HG03558 (cell line): ENCODE data around the gene LAMC2.
"Not testable (repeated sequence)": the region's sequence is repeated elsewhere in the genome, so short reads cannot be mapped to it uniquely, and the experiment has no call there.

Experiments
- ATAC-seq: cut with Tn5 transposase; IDR thresholded peaks from one replicate; pipeline ENCODE4 v1.9.1; 2021; ENCODE audit warnings: moderate number of reproducible peaks; ENCODE audit not compliant: unreplicated experiment; ENCODE audit errors: extremely low read depth

Gene LAMC2

DNA sequence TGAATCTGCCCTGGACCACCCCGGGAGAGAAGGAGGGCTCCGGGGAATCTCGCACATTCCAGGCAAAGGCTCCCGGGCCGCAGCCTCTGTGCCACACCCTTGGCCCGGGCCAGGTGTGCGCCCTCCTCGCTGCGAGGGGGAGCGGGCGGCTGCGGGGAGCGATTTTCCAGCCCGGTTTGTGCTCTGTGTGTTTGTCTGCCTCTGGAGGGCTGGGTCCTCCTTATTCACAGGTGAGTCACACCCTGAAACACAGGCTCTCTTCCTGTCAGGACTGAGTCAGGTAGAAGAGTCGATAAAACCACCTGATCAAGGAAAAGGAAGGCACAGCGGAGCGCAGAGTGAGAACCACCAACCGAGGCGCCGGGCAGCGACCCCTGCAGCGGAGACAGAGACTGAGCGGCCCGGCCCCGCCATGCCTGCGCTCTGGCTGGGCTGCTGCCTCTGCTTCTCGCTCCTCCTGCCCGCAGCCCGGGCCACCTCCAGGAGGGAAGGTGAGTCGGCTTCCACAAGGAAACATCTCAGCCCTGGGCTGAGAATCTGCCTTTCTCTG, at the start of gene LAMC2:
Gene LAMC2, plus strand, starts transcription at position 324 of the 550 bp plus-strand sequence. Its CDS starts 89 bp downstream, at position 413.
- no peak for ATAC-seq

DNA sequence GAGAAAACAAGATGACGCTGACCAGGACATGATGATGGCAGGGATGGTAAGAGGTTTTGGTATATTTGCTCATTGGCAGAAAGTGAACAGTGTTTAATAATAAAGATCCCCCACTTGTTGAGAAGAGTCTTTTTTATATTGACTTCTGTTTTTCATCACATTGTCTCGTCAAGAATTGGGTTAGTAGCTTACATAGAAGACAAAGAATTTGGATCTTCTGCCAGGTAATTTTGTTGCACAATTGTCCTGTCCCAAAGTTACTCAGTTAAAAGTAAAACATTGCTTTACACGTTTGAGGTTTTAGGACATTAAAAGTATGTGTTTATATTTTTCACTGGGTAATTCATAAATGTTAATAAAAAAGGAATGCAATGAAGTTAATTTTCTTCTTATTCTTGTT, 48.3 kb upstream of the LAMC2 start:
- ATAC-seq: no peak

DNA sequence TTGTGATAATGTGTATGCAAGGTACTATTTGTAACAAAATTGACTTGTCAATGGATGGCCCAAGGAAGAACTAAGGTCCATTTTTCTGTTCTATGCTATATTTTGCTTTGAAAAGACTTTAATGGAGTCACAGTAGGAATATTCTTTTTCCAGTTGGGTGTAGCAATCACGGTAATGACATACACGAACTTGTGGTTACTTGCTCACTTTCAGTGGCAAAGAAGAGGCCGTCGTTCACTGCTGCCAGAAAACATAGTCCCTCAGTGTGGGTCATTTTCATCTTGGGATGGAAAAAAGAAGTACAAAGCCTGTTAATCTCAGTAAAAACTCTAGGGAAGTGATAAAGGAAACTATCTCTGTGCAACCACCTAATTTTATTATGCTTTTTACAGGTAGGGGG, 47.8 kb upstream of the LAMC2 start:
- ATAC-seq: no peak

DNA sequence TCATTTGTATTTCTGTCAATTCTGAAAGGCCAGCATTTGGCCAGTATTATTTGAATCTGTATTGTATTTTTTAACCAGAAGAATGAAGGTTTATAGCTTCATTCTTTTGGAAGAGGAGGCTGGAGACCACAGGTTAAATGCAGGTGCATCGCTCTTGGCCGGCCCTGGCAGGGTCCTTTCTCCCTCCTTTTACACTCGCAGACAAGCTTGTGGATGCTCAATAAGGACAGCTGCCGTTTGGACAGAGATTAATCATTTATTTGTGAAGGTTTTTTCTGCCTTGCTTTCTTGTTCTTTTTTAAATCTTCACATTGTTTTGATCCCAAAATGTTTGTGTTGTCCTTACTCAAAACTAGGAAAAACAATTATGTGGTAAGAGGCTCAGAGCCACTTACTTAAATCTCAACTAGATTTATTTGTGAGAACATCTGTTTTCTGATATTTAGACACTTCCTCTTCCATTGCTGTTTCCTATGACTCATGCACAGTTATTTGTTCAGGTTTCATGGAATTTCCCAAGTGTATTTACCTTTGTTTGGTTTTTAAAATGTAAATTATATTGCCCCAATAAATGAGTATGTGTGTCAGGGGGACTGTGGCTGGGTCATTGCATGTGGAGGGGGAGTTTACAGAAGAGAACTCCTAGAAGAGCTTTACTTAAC, 46.7 kb upstream of the LAMC2 start:
- ATAC-seq: no peak

DNA sequence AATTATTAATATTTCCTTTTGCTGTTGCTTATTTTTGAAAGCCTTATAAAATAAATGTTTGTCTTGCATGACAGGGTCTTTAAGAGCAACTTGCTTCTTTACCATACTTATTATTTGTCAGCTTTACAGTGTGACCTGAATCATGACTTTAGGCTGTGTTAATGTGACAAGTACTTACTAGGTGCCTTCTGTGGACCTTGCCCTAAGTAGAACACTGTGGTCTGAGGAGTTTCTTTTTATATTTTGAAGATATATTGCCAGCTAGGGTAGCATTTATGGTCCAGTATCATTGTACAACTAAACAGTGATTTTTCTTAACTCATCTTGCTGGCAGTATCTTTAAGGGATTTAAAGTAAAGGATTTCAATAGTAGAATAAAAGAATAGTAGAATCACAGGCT, 45.4 kb upstream of the LAMC2 start:
- no peak for ATAC-seq

DNA sequence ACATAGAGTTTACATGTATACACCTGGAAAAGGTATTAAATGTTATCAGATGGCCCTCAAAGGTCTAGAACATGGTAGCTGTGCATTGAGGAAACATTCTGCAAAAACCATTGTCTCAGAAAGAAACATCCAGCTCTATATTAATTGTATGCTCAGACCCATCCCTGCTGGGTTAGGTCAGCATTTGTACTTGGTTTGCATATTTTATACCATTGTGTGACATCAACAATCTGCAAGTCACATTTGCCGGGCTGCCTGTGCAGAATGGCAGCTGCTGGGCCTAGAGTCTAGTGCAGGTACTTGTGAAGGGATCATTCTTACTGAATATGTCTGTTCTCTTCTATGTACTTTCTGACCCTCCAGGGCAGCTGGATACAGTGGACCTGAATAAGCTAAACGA, 43.9 kb upstream of the LAMC2 start:
- no peak for ATAC-seq

DNA sequence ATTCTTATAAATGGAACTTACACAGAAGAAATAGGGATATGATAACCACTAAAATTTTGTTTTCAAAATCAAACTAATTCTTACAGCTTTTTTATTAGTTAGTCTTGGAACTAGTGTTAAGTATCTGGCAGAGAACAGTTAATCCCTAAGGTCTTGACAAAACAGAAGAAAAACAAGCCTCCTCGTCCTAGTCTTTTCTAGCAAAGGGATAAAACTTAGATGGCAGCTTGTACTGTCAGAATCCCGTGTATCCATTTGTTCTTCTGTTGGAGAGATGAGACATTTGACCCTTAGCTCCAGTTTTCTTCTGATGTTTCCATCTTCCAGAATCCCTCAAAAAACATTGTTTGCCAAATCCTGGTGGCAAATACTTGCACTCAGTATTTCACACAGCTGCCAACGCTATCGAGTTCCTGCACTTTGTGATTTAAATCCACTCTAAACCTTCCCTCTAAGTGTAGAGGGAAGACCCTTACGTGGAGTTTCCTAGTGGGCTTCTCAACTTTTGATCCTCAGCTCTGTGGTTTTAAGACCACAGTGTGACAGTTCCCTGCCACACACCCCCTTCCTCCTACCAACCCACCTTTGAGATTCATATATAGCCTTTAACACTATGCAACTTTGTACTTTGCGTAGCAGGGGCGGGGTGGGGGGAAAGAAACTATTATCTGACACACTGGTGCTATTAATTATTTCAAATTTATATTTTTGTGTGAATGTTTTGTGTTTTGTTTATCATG, 42.3 kb upstream of the LAMC2 start:
- ATAC-seq: no peak

DNA sequence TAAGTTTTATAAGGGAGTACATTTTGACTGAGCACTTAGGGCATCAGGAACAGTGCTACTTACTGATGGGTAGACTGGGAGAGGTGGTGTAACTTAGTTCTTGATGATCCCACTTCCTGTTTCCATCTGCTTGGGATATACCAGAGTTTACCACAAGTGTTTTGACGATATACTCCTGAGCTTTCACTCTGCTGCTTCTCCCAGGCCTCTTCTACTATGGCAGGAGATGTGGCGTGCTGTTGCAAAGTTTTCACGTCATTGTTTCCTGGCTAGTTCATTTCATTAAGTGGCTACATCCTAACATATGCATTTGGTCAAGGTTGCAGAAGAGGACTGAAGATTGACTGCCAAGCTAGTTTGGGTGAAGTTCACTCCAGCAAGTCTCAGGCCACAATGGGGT, 41.3 kb upstream of the LAMC2 start:
- no peak for ATAC-seq

DNA sequence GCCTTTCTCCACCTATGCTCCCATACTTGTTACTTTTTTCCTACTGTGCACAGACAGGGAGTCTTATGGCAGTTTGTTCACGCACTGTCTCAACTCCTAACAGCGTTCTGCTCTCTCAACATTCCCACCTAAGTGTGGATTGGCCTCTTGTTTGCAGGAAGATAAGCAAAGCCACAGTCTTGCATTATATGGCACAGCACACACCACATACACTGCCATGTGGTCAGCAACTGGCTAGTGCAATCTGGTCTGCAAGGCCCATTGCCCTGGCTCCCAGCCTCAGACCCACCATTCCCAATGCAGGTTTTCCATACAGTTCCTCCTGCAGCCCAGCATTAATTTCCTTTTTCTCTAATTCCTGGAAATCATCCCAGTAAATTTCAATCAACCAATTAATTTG, 38.3 kb upstream of the LAMC2 start:
- no peak for ATAC-seq

DNA sequence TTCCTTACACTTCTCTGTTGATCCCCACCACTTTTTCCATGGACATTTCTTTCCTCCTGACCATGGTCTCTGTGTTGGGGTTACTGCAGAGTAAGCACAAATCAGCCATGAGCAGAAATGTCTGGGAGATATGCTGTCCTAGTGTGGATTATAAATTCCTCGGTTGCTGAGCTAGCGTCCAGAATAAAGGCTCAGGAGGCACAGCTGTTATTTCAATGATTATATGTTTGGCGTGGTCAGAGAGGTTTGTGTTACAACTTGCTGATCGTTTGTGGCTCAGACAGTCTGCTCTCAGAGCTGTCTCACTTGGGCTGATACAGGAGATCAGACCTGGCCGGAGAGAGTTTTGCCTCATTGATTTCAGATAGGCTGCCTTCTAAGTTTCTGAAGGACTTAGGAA, 37.5 kb upstream of the LAMC2 start:
- no peak for ATAC-seq

DNA sequence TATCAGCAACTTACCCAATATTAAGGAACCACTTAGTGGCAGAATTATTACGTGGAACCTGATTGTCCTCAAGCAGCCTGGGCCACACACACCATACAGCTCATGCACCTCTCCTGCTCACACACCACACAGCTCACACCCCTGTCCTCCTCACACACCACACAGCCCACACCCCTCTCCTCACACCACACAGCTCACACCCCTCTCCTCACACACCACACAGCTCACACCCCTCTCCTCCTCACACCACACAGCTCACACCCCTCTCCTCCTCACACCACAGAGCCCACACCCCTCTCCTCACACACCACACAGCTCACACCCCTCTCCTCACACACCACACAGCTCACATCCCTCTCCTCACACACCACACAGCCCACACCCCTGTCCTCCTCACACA, 36.8 kb upstream of the LAMC2 start:
- no peak for ATAC-seq

DNA sequence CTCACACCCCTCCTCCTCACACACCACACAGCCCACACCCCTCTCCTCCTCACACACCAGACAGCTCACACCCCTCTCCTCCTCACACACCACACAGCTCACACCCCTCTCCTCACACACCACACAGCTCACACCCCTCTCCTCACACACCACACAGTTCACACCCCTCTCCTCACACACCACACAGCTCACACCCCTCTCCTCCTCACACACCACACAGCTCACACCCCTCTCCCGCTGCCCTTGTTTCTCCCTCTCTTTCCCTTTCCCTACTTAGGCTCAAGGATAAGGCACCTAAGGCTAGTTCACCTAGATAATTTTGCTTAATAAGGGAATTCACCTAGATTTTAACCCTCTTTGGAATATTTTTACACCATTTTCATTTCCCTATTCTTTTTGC, 36.0 kb upstream of the LAMC2 start:
- ATAC-seq: not testable (repeated sequence)

DNA sequence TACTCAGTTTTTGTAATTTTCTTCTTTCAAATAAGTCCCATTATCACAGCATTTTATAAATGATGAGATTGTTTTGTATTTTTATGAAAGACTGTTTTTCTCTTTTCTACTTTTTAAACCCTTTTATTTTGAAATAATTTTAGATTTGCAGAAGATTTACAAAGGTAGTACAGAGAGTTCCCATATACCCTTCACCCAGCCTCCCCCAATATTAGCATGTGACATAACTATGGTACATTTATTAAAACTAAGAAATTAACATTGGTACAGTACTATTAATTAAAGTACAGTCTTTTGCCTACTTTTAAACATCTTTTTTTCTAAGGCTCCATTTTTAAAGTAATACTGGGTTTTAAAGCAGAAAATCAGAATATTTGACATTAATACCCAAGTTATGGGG, 35.6 kb upstream of the LAMC2 start:
- no peak for ATAC-seq

DNA sequence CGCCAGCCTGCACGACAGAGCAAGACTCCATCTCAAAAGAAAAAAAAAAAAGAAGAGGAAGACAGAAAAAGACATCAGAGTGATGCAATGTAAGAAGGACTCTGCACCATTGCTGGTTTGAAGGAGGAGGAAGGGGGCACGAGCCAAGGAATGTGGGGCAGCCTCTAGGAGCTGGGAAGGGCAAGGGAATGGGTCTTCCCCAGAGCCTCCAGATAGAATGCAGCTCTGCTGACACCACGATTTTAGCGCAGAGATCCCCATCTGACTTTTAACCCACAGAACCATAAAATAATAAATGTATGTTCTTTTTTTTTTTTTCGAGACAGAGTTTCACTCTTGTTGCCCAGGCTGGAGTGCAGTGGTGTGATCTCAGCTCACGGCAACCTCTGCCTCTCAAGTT, 33.9 kb upstream of the LAMC2 start:
- ATAC-seq: no peak

DNA sequence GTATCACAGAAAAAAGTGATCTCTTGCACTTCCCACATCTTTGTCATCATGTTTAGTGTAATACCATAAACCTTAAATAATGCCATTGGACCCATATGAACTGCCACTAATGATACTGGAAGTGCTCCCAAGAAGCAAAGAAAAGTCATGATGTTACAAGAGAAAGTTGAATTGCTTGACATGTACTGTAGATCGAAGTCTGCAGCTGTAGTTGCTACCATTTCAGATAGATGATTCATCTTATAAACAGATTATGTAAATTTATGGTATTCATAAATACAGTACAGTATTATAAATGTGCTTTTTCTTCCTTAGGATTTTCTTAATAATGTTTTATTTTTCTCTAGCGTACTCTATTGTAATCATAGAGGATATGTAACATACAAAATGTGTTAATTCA, 30.1 kb upstream of the LAMC2 start:
- ATAC-seq: no peak

DNA sequence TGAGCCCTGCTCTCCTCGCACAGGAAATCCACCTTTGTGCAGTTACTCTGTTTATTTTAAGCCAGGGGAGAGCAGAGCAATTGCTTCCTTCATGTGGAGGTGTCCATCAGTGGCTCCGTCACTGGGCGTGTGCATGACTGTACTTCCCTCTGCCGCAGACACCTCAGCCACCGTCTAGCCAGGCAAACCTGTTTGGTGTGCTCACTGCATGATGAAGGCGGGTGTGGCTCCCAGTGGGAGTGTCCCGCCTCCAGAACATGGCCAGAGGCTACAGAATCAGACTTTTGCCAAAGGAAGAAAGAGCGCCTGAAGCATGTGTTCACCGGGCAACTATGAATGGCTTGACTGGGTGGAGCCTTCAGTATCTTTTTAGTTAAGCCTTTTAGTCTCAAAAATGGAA, 26.1 kb upstream of the LAMC2 start:
- ATAC-seq: no peak

DNA sequence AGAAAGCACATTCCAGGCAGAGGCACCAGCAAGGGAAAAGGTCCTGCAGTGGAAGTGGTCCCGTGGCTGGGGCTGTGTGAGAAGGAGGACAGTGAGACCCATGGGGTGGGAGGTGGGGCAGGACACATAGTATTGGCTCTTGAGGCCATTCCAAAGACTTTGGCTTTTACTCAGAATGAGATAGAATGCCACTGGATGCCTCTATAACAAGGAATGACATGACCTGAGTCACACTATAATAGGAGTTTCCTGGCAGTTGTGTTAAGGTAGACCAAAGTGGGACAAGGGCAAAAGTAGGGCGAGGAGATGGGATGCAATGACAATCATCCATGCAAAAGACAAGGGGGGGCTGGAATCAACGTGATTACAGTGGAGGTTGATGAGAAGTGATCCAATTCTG, 24.7 kb upstream of the LAMC2 start:
- no peak for ATAC-seq

DNA sequence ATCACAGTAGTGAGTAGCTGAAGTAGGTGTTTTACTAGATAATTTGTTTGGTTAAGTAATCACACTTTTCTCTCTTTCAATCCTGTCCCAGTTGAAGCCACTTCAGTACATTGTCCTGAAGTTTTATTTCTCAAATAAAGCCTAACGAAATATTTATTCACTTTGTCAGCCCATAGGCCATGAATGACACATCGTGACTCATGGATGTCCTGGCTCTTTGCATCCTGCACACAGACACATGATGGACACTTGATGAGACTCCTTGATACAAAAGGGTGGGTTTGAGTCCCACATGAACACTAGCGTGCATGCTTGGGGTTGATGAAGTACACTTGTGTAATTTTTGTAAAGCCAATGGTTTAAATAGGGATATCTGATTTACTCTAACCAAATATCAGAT, 22.7 kb upstream of the LAMC2 start:
- ATAC-seq: no peak

DNA sequence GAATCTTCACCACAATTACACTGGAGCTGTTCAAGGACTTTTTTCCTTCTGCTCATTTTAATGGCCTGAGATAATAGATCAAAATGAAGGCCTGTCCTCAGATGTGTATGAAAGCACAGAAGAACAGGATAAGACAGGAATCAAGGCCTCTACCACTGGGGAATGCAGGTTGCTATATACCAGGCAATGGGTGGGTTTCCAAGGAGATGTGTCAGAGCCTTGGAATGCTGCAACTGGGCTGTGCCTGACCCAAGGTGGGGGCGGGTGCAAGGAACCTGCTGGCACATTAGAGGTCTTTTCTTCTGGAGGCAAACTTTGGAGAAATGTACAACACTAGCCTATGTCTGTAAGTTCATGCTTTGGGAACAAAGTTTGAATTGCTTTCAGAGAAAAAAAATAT, 21.7 kb upstream of the LAMC2 start:
- ATAC-seq: no peak

DNA sequence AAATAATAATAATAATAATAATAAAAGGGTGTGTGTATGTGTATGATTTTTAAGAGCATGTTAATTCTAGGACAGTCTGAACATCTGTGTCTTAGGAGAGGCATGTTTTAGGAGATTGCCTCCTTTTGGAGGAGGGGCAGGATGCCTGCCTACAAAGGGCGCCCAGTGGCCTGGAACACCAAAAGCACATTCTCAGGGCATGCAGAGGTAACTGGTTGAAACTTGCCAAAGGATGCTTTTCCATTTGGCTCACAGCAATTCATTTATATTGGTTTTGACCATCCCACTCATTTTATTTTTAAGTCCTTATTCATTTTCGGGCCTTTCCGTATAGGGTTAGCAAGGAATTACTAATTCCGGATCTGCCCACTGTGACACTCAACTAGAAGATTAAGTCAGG, 21.1 kb upstream of the LAMC2 start:
- ATAC-seq: no peak

DNA sequence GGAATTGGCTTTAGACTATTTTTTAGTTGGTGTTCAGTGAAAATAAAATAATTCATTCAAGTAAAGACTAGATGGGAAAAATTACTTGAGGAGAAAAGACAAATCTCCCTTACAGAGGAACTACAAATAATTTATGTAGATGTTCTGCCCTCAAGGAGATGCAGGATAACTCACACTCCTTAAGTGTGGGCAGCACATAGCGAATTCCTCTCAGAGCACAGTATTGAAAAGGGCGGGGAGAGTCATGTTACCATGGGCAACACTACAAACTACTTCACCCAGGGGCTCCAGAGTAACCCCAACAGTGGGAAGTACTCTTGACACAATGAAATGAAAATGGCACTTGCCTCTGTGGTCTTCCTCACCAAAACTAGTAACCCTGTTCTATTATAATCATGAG, 20.6 kb upstream of the LAMC2 start:
- no peak for ATAC-seq

DNA sequence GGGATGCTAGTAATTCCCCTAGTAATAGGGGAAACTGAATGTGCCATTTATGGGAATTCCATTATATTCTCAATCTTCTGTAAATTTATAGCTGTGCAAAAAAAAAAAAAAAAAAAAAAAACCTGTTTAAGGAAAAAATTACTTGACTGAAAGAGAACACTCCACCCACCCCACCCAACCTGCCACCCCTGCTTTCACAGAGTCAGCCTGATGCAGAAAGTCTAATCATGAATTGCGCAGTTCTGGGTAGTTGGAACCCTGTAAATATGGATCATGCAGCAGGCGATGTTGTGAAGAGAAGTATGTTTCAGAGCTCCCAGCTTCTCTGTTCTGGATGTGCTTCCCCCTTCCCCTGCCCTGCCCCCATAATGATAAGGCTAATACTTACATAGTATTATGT, 19.6 kb upstream of the LAMC2 start:
- no peak for ATAC-seq
